Memory B cell (primary cell): Measurements from ENCODE around the gene PRXL2C.
"Not testable (repeated sequence)": the region's sequence is repeated elsewhere in the genome, so short reads cannot be mapped to it uniquely, and the experiment has no call there.

Experiments
- ATAC-seq: fragments of 150-1000 bp; cut with Tn5 transposase; 2 replicates; pipeline ENCODE4 v1.10.0; 2021; ENCODE audit warnings: low read depth, mild to moderate bottlenecking, moderate library complexity
- DNase-seq, 2 donors: peaks; one replicate each; pipeline ENCODE4 v3.0.0; 2022; ENCODE audit warnings: low spot score in 2 of 2
- H3K27ac Mint-ChIP-seq: one replicate; pipeline ENCODE4 v1.8.0; 2022; ENCODE audit warnings: mild to moderate bottlenecking, moderate library complexity, mixed read lengths
- H3K27me3 Mint-ChIP-seq: one replicate; pipeline ENCODE4 v1.8.0; 2022; ENCODE audit warnings: mixed read lengths
- H3K36me3 Mint-ChIP-seq: one replicate; pipeline ENCODE4 v1.8.0; 2022; ENCODE audit warnings: mild to moderate bottlenecking, mixed read lengths
- H3K4me1 Mint-ChIP-seq: one replicate; pipeline ENCODE4 v1.8.0; 2022; ENCODE audit warnings: mixed read lengths
- H3K4me3 Mint-ChIP-seq: one replicate; pipeline ENCODE4 v1.8.0; 2022; ENCODE audit warnings: mild to moderate bottlenecking, moderate library complexity, mixed read lengths
- H3K9me3 Mint-ChIP-seq: one replicate; pipeline ENCODE4 v1.8.0; 2022; ENCODE audit warnings: mixed read lengths

PRXL2C gene

DNA sequence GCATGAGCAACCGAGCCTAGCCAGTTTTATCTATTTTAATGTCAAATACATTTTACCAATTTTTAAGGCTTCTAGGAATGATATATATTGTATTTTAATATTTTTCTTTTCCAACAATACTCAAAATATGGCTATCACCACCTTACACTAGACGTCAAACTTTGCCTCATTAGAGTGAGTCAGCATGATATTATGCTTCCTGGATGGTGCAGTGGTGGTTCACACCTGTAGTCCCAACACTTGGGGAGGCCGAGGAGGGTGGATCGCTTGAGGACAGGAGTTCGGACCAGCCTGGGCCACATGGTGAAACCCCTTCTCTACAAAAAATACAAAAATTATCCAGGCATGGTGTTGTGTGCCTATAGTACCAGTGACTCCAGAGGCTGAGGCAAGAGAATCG is 28.2 kb downstream of the PRXL2C start:
- no peak for DNase-seq
- peaks cover 8% of the 10 kb centered on the region for H3K27me3 Mint-ChIP-seq
- H3K9me3 Mint-ChIP-seq: no peaks in the 10 kb centered on the region
- H3K27ac Mint-ChIP-seq: no peak overlapping the region
- ATAC-seq: no peak
- no peak overlapping the region for H3K4me3 Mint-ChIP-seq
- H3K4me1 Mint-ChIP-seq: no peaks in the 10 kb centered on the region
- H3K36me3 Mint-ChIP-seq: no peaks in the 10 kb centered on the region

DNA sequence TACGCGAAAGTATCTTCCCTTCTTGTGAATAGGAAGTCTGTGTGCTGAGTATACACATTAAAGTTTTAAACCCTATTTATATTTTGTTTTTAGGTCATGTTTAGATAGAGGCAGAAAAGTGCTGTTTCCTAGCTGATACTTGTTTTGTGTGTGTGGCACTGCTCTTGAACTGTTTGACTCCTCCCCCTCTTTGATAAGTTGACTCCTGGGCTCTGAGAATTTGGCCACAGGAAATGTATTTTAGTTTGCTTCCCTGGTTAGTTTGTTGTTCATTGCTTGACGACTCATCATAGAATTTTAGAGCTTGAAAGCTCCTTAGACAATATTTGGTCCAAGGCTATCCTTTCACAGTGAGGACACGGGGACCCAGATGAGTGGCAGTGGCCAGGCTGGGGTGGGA is 33.5 kb downstream of the PRXL2C start:
- DNase-seq (no peak), ATAC-seq (no peak)
- Mint-ChIP-seq H3K27ac (no peak overlapping the region), H3K27me3 (peaks cover 14% of the 10 kb centered on the region), H3K4me1 (peaks cover 4% of the 10 kb centered on the region), H3K36me3 (no peaks in the 10 kb centered on the region), H3K9me3 (no peaks in the 10 kb centered on the region), H3K4me3 (no peak overlapping the region)

DNA sequence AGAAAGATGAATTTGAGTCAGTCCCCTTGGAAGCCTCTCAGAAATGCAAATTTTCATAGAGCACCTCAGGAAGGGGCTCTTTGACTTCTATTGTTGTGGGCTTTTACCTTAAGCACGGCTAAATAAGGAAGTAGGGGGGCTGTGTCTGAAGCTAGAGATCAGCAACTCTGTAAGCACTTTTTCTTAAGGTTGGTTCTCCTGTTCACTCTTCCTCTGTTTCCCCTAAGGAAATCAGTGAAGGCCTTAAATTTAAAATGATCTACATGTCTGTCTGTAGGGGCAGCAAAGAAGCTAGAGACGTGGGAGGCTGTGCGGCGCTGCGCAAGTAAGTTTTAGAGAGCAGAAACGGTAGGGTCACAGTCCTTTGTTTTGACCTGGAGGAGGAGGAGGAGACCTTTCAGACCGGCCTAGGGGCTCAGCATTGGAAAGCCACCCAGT is 34.3 kb downstream of the PRXL2C start:
- Mint-ChIP-seq H3K4me1 (peaks cover 4% of the 10 kb centered on the region), H3K4me3 (no peak overlapping the region), H3K27ac (no peak overlapping the region), H3K9me3 (no peaks in the 10 kb centered on the region), H3K27me3 (peaks cover 17% of the 10 kb centered on the region), H3K36me3 (no peaks in the 10 kb centered on the region)
- ATAC-seq: peak; percentile 16
- DNase-seq: no peak

DNA sequence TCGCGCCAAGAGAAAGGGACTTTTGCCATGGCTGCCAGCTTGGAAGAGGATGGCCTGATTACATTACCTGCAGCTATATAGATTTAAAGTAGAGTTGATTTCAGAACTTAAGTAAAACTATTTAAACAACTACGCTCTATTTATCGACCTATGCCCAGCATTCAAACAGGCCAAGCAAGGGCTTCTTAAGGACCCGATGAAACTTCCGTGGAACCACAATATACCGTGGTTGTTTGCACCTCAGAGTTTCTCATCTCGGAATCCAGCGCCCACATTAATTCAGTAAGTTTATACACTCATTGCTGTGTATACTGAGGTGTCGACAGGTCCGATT is 35.0 kb downstream of the PRXL2C start:
- Mint-ChIP-seq H3K4me1 (peaks cover 4% of the 10 kb centered on the region), H3K27ac (no peak overlapping the region), H3K4me3 (peak overlapping the region; percentile 61), H3K9me3 (no peaks in the 10 kb centered on the region), H3K36me3 (no peaks in the 10 kb centered on the region), H3K27me3 (peaks cover 19% of the 10 kb centered on the region)
- ATAC-seq (no peak), DNase-seq (no peak)

DNA sequence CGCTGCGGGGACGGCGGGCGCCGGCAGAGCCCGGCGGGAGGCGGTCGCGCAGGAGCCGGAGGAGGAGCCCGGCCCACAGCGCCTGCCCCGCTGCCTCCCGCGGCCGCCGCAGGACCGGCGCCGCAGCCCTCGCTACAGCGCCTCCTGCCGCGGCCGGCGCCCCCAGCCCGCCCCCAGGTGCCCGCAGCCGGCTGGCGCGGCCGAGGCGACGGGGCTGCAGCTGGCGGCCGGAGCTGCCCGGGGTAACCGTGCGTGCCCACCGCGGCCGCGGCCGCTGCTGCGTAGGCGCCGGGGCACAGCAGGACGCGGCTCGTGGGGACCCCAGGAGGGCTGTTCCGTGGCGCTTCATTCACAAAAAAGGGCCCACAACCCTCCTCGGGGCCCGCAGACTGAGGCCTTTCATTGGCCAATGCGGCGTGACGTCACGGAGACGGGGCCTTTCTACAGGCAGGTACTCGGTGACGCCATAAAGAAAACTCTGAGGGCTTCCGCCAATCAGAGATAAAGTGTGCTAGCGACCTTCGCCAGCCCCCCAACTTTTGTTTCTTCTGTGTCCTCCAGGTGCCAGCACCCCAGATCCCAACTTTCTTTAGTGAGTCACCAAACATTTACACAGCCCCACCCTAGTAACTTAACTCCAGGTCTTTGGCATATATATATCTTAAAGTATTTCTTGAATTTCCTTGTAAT is 35.5 kb downstream of the PRXL2C start, which contains the start of gene CDC14B:
Gene CDC14B (minus strand): TSS at position 353 of the 690 bp plus-strand sequence. CDS start 465 bp downstream, outside the sequence.
- DNase-seq: peak; percentile 54 to 57
- Mint-ChIP-seq H3K27ac (no peak within 1 kb of the TSS), H3K36me3 (no peaks in the 10 kb centered on the region), H3K4me3 (peak within 1 kb of the TSS; percentile 75), H3K27me3 (peaks cover 21% of the 10 kb centered on the region), H3K4me1 (peaks cover 4% of the 10 kb centered on the region), H3K9me3 (no peaks in the 10 kb centered on the region)
- ATAC-seq: peak; percentile 76

DNA sequence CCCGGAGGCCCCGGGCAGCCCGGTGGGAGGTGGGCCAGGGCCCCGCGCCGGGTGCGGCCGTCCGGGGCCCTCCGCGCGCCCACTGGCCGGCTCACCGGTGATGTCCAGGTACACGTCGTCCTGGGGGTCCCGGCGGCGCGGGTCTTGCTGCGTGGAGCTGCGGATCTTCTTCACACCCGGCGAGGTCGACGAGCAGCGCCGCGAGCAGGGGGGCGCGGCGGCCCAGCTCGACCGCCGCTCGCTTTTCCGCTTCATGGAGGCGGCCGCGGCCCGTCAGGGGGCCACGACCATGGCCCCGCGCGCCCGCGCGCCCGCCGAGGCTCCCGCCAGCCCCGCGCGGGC is 36.0 kb downstream of the PRXL2C start:
- DNase-seq: peak in 1 of 2 donors; percentile 11

DNA sequence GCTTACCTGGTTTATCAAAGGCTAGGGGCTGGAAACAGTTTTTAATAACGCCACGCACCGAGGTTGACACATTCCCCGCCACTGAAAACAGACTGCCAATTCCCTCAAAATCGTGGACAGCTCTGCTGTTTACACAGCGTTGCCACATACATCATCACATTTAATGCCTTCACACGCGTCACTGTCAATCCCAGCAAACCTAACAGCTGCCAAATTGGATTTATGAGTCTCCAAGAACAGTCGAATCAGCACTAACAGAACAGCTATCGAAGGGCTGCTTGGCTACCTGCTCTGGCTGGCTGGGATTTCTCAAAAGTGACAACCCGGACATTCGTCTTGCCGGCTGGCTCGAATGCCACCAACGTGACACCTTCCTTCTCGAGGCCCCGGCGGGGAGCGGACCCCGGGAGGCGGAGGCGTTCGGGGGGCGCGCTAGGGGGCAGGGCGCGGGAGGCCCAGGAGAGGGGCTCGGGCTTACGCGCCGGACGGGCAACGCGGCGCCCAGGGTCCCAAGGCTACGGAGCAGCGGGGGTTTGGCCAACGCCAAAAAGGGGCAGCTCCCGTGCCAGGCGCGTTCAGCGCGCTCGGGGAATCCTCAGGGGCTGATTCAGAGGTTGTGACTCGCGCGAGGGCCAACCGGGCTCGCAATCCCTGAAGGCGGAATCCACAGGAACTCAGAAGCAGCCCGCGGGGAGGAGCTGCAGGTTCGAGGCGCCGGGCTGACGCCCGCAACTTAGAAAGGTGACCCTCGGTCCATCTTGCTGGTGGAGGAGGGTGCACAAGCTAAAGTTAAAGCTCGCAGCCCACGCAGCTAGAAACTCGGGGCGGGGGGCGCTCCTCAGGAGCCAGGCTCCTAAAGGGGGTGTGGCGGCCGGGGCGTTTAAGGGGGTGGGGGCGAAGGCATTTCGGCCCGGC is 36.7 kb downstream of the PRXL2C start:
- DNase-seq: peak in 1 of 2 donors; percentile 32
- peaks cover 4% of the 10 kb centered on the region for H3K4me1 Mint-ChIP-seq
- no peak overlapping the region for H3K27ac Mint-ChIP-seq
- H3K27me3 Mint-ChIP-seq: peaks cover 21% of the 10 kb centered on the region
- ATAC-seq: no peak
- H3K9me3 Mint-ChIP-seq: no peaks in the 10 kb centered on the region
- H3K4me3 Mint-ChIP-seq: peak overlapping the region; percentile 75
- no peaks in the 10 kb centered on the region for H3K36me3 Mint-ChIP-seq

More for the DNA sequence above, 36.0 kb downstream of the PRXL2C start:
- Mint-ChIP-seq H3K27ac (no peak overlapping the region), H3K36me3 (no peaks in the 10 kb centered on the region), H3K4me3 (no peak overlapping the region), H3K27me3 (peaks cover 21% of the 10 kb centered on the region), H3K4me1 (peaks cover 4% of the 10 kb centered on the region), H3K9me3 (no peaks in the 10 kb centered on the region)
- ATAC-seq: no peak

DNA sequence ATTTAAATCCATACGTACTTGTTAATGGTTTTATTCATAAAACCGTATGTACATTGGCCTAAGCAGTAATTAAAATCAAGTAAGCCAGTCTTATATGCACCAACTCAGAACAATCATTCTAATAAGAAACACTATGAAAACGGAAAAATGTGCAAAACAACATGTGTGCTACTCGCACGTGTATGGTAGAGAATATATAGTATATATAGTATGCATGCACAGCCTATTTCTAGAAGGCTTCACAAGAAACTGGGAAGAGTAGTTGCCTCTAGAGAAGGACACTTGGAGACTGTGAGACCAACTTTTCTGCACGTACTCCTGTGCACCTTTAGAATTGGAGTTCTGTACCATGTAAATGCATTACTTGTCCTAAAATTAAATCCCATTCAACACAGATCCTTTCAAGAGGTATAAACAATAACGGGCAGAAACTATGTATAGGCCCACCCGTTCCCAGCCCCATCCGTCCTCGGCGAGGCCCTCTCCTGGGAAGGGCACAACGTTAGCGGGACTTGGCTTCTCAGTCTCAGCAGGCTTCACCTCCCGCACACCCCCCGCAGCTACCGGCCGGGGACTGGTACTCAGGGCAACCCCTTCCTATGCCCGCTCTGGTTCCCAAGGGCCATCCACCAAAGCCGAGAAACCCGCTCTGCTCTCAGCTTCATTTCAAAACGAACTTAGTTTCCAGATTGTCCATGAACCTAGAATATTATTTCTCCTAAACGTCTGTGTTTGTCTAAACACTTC is 37.5 kb downstream of the PRXL2C start:
- no peaks in the 10 kb centered on the region for H3K9me3 Mint-ChIP-seq
- H3K27me3 Mint-ChIP-seq: peaks cover 25% of the 10 kb centered on the region
- peak overlapping the region; percentile 75 for H3K4me3 Mint-ChIP-seq
- ATAC-seq: no peak
- no peak for DNase-seq
- H3K36me3 Mint-ChIP-seq: no peaks in the 10 kb centered on the region
- no peak overlapping the region for H3K27ac Mint-ChIP-seq
- peaks cover 4% of the 10 kb centered on the region for H3K4me1 Mint-ChIP-seq

DNA sequence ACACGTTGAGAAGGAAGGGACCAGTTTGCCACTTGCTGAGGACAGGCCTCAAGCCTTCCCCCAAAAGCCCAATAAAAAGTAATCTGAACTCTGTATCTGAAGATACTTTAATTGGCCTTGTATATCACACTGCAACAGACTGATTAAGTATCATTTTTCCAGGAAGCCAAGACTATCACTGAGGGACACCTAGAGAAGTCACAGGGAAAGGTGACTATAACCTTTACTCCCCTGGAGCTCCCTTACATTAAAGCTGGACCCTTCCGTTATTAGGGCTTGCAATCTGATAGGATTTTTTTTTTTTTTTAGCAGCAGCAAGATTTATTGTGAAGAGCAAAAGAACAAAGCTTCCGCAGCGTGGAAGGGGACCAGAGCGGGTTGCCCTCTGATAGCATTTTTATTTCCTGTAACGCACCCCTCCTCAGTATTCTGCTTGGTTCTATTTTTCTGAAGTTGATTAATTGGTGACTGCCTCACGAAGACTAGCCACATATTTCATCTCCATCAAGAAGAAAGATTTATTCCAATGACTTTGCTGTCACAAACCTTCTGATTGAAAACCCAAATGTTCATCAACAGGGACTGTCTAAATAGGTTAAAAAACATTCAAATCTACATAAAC is 38.2 kb downstream of the PRXL2C start:
- Mint-ChIP-seq H3K27ac (no peak overlapping the region), H3K27me3 (peaks cover 23% of the 10 kb centered on the region), H3K36me3 (no peaks in the 10 kb centered on the region), H3K4me3 (no peak overlapping the region), H3K4me1 (peaks cover 4% of the 10 kb centered on the region), H3K9me3 (no peaks in the 10 kb centered on the region)
- DNase-seq: no peak
- ATAC-seq: no peak

DNA sequence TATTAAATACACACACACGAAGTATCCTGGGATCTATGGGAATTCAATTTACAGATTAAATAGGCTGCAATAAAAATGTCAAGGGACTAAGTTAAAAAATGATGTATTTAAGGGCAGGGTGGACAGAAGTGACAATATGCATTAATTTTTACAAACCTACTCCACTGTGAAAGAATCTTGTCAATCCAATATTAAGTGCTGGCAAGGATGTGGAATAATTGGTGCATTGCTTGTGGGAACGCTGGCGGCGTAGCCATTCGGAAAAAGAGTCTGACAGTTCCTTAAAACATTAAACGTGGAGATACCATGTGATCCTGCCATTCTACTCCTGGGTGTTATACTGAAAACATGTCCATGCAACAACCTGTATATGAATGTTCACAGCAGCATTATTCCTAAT is 39.7 kb downstream of the PRXL2C start:
- no peaks in the 10 kb centered on the region for H3K9me3 Mint-ChIP-seq
- ATAC-seq: no peak
- DNase-seq: no peak
- H3K4me3 Mint-ChIP-seq: no peak overlapping the region
- H3K27me3 Mint-ChIP-seq: peaks cover 17% of the 10 kb centered on the region
- H3K4me1 Mint-ChIP-seq: peaks cover 4% of the 10 kb centered on the region
- no peak overlapping the region for H3K27ac Mint-ChIP-seq
- no peaks in the 10 kb centered on the region for H3K36me3 Mint-ChIP-seq

DNA sequence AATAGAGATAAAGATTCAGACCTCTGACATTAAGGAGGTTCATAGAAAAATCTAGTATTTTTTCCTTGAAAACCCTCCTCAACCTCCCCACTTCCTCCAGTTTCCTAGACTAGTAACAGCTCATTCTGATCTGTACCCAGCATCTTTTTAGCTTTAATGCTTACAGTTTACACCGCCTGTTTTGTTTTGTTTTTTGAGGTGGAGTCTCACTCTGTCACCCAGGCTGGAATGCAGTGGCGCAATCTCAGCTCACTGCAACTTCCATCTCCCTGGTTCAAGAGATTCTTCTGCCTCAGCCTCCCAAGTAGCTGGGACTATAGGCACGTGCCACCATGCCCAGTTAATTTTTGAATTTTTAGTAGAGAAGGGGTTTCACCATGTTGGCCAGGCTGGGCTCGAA is 40.5 kb downstream of the PRXL2C start:
- H3K9me3 Mint-ChIP-seq, H3K36me3 Mint-ChIP-seq, ATAC-seq, H3K4me1 Mint-ChIP-seq, H3K27ac Mint-ChIP-seq, DNase-seq, H3K4me3 Mint-ChIP-seq: not testable (repeated sequence)
- H3K27me3 Mint-ChIP-seq: peaks cover 17% of the 10 kb centered on the region

DNA sequence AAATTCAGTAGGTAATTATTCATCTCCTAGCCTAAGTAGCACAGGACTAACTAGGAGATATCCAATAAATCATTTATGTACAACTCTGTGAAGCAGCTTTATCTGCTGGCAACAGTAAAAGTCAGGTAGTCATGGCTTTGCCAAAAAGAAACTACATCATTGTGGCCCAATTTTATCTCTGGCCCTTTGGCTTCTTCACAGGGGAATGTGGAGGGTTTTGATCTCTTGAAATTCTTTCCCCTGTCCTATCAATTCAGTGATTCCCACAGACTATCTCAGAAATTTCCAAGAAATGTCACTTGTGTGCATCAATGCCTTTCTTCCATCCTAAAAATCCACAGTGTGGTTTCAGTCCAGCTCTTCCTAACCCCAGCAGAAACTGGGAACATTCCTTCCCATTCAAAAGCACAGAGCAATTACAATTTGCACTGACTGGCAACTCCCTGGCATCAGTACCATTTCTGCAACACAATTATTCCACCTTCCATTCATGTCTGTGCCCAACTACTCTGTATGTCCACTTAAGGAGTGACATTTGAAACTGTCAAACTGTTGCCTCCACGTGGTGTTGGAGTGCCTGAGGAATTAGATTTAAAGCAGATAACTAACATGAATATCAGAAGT is 42.0 kb downstream of the PRXL2C start:
- Mint-ChIP-seq H3K36me3 (no peaks in the 10 kb centered on the region), H3K27me3 (peaks cover 15% of the 10 kb centered on the region), H3K4me3 (no peak overlapping the region), H3K9me3 (no peaks in the 10 kb centered on the region), H3K27ac (no peak overlapping the region), H3K4me1 (peaks cover under 1% of the 10 kb centered on the region)
- ATAC-seq (no peak), DNase-seq (no peak)

DNA sequence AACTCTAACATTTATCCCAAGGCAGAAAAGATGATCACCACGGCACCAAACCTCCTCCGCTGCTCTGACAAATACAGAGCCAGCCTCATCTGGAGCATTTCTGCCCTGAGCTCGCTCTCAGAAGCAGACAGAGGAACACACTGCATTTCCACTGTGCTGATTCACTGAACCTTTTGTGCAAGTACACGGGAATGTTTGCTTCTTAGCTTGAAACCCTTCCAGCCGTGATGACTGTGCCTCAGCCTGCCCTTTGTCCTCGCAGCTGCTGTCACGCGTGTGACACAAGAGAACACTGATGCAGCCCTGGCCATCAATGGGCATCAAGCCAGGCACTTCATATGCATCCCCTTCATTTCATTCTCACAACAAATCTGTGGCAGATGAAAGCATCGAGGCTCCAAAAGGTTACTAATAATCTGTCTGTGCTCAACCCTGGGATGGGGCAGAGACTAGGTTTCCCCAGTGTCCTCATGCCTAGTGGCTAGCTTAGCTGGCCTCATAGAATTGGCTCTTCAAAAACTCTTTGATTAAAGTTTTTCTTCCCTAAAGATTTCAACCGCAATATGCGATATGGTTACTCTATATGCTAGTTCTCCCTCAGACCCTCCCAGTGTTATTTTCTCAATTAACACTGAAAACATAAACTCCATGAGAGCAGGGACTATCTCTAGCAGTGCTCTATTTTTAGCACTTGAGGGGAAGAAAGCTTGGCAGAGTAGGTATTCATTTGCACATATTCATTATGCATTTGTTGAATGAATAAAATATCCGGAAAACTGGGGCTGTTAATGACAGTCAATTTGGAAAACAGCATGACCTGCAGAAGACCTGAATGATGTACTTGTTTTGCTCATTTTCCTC is 42.8 kb downstream of the PRXL2C start:
- no peaks in the 10 kb centered on the region for H3K9me3 Mint-ChIP-seq
- ATAC-seq (no peak), DNase-seq (no peak)
- H3K27ac Mint-ChIP-seq: no peak overlapping the region
- H3K4me1 Mint-ChIP-seq: no peaks in the 10 kb centered on the region
- peaks cover 16% of the 10 kb centered on the region for H3K27me3 Mint-ChIP-seq
- no peaks in the 10 kb centered on the region for H3K36me3 Mint-ChIP-seq
- no peak overlapping the region for H3K4me3 Mint-ChIP-seq
